GM21447 (cell line): ENCODE results near the gene ZNF770.

Experiments
- ATAC-seq: cut with Tn5 transposase; IDR thresholded peaks from one replicate; pipeline ENCODE4 v1.9.1; 2021; ENCODE audit not compliant: unreplicated experiment

The ZNF770 gene, protein sequence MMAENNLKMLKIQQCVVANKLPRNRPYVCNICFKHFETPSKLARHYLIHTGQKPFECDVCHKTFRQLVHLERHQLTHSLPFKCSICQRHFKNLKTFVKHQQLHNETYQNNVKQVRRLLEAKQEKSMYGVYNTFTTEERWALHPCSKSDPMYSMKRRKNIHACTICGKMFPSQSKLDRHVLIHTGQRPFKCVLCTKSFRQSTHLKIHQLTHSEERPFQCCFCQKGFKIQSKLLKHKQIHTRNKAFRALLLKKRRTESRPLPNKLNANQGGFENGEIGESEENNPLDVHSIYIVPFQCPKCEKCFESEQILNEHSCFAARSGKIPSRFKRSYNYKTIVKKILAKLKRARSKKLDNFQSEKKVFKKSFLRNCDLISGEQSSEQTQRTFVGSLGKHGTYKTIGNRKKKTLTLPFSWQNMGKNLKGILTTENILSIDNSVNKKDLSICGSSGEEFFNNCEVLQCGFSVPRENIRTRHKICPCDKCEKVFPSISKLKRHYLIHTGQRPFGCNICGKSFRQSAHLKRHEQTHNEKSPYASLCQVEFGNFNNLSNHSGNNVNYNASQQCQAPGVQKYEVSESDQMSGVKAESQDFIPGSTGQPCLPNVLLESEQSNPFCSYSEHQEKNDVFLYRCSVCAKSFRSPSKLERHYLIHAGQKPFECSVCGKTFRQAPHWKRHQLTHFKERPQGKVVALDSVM

GRCh38 chr15:34988027-34988902 lies at the start of gene ZNF770:
ZNF770 (minus strand) TSS chr15:34988287; CDS start chr15:34983434, 4,853 bp downstream.
- peak; percentile 65 for ATAC-seq

DNA sequence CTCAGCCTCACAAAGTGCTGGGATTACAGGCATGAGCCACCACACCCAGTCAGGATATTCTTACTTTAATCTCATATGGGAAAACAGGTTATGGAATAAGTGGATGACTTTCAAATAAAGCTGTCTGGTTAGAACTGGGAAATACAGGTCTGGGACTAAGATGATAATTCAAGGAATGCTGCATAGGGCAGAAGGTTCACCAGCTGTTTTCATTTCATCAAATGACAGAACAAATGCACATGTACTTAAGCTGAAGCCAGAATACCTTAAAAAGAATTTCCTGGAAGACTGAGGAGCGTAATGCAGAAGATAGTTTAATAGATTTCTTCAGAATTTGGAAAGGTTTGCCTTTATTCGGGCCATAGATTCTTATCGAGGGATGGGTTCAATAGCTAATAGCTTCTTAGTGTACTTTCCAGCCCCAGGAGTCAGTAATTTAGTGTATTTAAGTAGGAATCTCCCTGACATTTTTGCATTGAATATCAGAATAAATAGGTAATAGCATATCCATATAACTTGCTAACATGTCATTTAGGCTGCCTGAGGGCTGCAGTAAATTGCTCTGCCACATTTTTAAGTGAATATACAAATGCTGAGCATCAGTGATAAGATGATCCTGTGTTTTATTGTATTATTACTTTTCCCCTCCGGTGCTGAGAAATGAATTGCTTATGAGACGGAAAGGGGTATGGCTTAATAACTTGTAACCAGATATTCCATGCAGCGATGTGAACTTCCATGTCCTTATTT lies 40.3 kb upstream of the ZNF770 start:
- no peak for ATAC-seq

DNA sequence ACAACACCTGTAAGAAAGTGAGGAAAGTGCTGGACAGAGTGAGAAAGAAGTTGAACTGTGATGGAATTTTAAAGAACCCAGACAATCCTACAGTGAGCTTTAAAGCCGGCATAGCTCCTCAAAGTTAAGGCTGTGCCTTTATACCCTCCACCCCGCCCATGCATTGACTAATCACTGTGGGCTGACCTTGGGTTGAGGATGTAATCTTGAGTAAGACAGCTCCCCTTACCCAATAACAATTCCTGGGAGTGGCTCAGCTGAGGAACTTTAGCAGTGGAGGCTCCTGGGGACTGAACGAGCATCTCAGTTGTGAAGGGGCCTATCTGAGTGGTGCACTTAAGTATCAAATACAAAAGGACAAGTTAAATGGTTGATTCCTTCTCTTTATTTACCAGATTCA lies 35.7 kb upstream of the ZNF770 start:
- ATAC-seq = no peak

DNA sequence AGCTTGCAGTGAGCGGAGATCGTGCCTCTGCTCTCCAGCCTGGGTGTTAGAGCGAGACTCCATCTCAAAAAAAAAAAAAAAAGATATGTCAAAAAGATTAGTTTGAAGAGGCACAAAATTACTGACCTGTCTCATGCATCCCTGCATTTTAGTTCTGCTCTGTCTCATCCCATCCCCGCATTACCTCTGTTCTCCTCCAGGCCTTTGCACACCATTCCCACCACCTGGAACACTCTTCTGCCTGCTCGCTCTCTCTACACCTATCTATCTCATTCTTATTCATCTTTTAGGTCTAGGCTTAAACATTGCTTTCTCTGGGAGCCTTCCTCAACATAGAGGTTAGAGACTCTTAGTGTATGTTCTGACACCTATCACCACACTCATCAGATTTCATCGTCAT lies 32.9 kb upstream of the ZNF770 start:
- ATAC-seq = no peak

DNA sequence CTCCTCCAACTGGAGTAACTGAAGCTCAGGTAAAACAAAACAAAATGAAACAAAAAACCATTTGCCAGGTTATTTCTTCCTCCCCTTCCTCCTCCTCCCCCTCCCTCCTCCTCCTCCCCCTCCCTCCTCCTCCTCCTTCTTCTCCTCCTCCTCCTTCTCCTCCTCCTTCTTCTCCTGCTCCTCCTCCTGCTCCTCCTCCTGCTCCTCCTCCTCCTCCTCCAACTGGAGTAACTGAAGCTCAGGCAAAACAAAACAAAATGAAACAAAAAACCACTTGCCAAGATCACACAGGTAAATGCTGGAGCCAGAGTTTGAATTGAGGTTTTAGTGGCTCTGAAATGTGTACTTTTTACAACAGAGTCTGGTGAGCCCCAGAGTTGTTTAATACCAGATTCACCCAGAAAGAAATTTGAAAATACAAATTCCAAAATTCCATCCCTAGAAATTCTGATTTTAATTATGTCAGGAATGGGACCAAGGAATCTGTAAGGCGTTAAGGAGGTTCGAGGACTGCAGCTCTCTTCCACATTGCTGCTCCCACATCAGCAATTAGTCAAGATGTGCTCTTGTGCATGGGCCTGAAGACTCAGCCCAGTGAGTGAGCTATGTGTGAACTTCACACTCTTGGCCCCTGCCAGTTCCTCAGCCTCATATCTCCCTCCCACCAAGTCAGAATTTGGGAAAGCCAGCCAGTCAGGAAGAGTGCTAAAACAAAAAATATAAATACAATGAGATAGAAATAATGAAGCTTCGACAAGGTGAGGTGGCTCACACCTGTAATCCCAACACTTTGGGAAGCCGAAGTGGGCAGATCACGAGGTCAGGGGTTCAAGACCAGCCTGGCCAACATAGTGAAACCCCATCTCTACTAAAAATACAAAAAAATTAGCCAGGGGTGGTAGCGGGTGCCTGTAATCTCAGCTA lies 31.6 kb upstream of the ZNF770 start:
- no peak for ATAC-seq

DNA sequence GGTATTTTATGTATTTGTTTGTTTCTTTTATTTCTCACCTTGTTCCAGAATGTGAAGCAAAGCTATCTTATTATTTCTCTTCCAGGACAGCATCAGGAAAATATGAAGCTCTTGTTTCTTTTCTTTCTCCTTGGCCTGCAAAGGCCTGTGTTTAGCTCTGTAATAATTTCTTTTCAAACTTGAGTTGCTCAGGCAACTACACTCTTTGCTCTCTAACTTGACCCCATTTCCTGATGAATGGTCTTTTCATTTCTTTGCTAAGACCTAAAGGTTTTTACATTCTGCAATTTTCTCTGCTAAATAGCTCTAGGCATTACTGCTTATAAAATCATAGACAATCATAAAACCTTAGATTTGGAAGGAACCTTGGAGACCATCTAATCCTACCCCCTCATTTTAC lies 26.2 kb upstream of the ZNF770 start:
- ATAC-seq = no peak

DNA sequence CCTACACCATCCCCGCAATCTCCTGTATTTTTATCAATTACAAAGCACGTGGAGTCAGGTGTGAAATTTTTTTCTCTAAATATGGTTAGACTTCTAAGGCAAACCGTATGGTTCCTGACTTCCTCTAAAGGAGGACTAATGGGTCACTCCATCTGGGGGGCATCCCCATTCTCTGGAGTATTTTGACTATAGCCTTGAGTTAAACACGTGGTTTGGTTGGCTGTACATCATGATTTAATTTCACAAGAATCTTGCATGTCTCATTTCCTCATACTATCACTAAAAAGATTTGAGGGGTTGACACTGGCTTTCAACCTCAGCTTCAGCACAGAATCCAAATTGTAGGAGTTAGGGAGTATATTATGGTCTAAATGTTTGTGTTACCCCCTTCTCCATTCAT lies 25.3 kb upstream of the ZNF770 start:
- no peak for ATAC-seq

DNA sequence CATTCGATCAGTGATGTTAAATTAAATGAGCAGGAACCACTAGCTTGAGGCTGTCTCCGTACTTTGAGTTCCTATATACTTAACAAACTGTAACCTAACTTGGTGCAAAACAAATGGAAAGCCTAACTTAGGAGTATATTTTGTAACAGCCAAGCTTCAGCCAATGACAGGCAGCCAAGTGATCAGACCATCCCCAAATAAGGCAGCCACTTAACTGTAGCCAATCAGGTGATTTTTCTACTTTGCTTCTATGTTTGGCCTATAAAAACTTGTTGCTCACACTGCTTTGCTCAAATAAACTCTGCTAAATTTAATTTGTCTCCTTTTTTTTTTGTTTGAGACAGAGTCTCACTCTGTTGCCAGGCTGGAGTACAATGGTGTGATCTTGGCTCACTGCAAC lies 19.3 kb upstream of the ZNF770 start:
- no peak for ATAC-seq

DNA sequence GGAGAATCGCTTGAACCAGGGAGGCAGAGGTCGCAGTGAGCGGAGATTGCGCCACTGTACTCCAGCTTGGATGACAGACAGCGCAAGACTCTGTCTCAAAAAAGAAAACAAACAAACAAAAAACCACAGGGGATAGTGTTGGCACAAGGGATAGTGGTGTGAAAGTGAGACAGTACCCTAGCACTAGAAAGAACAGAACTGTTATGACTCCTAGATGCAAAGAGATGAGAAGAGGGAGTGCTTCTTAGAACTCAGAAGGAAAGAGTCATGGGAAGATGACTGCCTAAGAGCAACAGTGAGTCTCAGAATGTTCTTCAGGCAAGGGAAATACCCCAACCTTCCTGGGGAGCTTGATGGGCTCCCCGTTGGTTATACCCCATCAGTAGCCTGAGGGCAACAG lies 17.8 kb upstream of the ZNF770 start:
- ATAC-seq = no peak

DNA sequence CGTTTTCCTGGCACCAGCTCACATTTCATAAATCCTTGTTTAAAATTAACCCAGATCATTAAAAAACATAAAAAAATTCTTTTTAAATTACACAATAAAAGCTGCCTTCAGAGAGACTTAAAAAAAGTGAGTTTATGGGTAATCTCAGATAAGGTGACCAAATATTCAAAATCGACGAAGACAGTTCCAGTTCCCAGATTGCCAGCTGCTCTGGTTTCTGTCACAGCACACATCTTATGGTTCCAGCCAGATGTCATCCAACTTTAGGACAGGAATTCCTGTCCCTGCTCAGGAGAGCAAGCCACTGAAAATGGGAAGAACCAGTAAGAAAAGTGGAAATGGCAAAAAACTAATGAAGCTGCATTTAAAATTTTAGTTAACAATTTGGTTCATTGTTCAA lies 15.8 kb upstream of the ZNF770 start:
- ATAC-seq = no peak

DNA sequence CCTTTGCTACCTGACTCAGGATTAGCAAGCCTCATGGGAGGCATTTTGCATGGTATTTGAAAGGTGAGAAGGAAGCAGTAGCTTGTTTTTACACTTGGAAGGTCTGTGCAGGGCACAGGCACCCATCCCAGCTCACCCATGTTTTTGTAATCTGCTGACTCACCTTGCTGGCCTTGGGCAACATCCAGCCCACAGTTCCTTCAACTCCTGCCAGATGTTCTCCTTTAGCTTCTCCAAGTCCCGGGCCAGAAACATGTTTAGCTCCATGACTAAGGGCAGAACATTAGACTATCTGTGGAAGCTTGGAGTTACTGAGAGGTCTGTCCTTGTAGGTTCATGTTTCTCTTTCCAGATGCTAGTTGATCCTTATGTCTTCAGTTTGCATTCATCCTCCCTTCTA lies 12.4 kb upstream of the ZNF770 start:
- no peak for ATAC-seq

DNA sequence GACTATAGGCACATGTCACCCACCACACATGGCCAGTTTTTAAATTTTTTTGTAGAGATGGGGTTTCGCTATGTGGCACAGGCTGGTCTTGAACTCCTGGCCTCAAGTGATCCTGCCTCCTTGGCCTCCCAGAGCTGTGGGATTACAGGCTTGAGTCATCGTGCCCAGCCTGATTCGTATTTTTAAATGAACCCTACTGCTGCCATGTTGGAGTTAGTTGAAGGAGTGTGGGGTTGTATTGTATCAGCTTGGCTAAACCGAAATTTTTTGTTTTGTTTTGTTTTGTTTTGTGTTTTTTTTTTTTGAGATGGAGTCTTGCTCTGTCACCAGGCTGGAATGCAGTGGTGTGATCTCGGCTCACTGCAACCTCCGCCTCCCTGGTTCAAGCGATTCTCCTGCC lies 11.8 kb upstream of the ZNF770 start:
- ATAC-seq = no peak

DNA sequence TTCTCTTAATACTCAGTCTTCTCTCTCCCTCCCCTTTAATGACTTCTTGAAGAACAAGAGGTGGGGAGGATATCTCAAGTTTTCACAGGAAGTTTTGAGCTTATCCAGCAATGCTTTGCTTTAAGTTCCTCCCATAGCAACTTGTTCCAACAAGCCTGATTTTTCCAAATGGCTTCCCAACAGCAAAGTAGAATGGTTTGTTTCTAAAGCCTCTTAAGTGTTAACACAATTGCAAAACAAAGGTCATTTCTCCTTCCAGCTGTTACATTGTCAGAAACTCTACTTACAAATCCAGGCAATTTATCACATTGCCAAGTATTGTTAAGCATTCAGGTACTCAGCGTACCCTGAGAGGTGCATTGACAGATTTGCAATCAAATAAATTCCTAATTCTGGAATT lies 6.8 kb upstream of the ZNF770 start:
- no peak for ATAC-seq

DNA sequence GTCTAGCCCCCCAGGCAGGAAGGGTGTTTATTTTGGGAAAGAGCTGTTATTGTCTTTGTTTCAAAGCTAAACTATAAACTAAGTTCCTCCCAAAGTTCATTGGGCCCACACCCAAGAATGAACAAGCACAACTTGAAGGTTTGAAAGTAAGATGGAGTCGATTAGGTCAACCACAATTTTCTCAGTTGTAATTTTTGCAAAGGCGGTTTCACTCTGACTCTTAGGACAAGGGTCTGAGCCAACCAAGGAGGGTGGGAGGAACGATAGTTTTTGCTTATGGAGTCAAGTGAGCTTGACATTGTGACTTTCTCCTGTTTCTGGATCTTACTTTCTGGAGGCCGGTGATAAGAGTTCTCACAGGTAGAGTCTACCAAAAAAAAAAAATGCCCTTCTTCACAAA lies 5.8 kb upstream of the ZNF770 start:
- peak; percentile 89 for ATAC-seq

DNA sequence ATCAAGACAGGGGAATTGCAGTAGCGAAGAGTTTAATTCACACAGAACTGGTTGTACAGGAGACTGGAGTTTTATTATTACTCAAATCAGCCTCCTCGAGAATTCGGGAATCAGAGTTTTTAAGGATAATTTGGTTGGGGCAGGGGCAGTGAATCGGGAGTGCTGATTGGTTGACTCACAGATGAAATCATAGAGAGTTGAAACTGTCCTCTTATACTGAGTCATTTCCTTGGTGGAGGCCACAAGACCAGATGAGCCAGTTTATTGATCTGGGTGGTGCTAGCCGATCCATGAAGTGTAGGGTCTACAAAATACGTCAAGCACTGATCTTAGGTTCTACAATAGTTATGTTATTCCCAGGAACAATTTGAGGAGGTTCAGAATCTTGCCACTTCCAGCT lies 5.3 kb upstream of the ZNF770 start:
- ATAC-seq = peak; percentile 39

- no peak for ATAC-seq
Measured at GRCh38 chr15:34987609-34988026, 469 bp downstream of the ZNF770 start.

- ATAC-seq = no peak
Measured at GRCh38 chr15:34986771-34987480, 1.2 kb downstream of the ZNF770 start.

- ATAC-seq = no peak
Measured at GRCh38 chr15:34986326-34986725, 1.8 kb downstream of the ZNF770 start.
